Esophagus muscularis mucosa (tissue), 4 donors: ENCODE measurements around the gene TUFT1.

Experiments used
- EP300 ChIP-seq: sonication (generic); formaldehyde crosslinking; IDR thresholded peaks from one replicate; pipeline ENCODE4 v1.6.1; 2017; ENCODE audit warnings: antibody characterized with exemption
- POLR2A ChIP-seq: fragments of 450-650 bp; IDR thresholded peaks from one replicate; pipeline ENCODE4 v1.6.1; 2017; ENCODE audit warnings: antibody characterized with exemption, moderate library complexity, mild to moderate bottlenecking, low read depth
- TF ChIP-seq, protein P1 (sequence below), 3 experiments: fragments of 200-600 bp in 2 of 3; fragments of 450-650 bp in 1 of 3; sonication (generic) in 2 of 3; IDR thresholded peaks; one replicate each; pipeline ENCODE4 v1.5.1; 2017 to 2019; ENCODE audit warnings: antibody characterized with exemption in 3 of 3, mild to moderate bottlenecking in 2 of 3, moderate library complexity in 1 of 3

DNA sequence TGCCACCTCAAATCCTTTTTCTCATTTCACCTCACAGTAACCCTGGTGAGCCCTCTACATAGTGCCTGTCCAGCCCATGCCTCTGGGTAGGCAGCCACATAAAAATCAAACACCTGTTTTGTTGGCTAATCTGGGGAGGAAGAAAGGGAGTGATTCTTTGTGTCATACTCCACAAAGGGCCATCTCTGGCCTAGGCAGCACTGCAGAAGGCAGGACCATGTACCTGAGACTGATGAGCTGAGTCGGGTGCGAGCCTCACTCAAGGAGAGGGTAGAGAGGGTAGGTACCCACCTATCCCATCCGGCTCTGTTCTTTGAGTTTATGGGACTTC is 7.8 kb downstream of the TUFT1 start:
- TF ChIP-seq, protein P1, sequence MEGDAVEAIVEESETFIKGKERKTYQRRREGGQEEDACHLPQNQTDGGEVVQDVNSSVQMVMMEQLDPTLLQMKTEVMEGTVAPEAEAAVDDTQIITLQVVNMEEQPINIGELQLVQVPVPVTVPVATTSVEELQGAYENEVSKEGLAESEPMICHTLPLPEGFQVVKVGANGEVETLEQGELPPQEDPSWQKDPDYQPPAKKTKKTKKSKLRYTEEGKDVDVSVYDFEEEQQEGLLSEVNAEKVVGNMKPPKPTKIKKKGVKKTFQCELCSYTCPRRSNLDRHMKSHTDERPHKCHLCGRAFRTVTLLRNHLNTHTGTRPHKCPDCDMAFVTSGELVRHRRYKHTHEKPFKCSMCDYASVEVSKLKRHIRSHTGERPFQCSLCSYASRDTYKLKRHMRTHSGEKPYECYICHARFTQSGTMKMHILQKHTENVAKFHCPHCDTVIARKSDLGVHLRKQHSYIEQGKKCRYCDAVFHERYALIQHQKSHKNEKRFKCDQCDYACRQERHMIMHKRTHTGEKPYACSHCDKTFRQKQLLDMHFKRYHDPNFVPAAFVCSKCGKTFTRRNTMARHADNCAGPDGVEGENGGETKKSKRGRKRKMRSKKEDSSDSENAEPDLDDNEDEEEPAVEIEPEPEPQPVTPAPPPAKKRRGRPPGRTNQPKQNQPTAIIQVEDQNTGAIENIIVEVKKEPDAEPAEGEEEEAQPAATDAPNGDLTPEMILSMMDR (IDR thresholded peaks at IDR 0.05), result no peak
- TF ChIP-seq POLR2A, result no peak
- no peak for TF ChIP-seq EP300
